Measurements from ENCODE around the gene TAC4.

Gene TAC4

DNA sequence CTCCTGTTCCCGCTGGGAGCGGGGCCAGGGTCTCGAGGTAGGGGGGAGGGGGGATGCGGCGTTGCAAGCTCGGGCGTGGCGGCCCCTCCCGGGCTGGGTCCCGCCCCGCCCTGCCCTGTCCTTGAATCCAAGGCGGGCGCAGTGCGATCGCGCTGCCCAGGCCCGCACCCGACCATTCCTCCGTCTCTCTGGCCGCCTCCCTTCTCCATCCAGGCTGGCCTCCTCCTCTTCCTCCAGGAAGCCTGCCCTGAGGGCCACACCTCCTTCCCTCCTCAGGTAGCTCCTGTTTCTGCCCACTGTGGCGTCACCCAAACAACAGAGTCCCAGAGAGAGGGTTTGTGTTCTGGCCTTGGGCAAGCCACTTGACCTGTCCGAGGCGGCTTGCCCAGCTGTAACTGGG, 43.0 kb upstream of the TAC4 start:
- H3K27ac ChIP-seq: no peak overlapping the region
- TF ChIP-seq ZFX (IDR thresholded peaks at IDR 0.05): no peak
- TF ChIP-seq, protein P1, sequence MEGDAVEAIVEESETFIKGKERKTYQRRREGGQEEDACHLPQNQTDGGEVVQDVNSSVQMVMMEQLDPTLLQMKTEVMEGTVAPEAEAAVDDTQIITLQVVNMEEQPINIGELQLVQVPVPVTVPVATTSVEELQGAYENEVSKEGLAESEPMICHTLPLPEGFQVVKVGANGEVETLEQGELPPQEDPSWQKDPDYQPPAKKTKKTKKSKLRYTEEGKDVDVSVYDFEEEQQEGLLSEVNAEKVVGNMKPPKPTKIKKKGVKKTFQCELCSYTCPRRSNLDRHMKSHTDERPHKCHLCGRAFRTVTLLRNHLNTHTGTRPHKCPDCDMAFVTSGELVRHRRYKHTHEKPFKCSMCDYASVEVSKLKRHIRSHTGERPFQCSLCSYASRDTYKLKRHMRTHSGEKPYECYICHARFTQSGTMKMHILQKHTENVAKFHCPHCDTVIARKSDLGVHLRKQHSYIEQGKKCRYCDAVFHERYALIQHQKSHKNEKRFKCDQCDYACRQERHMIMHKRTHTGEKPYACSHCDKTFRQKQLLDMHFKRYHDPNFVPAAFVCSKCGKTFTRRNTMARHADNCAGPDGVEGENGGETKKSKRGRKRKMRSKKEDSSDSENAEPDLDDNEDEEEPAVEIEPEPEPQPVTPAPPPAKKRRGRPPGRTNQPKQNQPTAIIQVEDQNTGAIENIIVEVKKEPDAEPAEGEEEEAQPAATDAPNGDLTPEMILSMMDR (conservative IDR thresholded peaks at IDR 0.05): no peak

DNA sequence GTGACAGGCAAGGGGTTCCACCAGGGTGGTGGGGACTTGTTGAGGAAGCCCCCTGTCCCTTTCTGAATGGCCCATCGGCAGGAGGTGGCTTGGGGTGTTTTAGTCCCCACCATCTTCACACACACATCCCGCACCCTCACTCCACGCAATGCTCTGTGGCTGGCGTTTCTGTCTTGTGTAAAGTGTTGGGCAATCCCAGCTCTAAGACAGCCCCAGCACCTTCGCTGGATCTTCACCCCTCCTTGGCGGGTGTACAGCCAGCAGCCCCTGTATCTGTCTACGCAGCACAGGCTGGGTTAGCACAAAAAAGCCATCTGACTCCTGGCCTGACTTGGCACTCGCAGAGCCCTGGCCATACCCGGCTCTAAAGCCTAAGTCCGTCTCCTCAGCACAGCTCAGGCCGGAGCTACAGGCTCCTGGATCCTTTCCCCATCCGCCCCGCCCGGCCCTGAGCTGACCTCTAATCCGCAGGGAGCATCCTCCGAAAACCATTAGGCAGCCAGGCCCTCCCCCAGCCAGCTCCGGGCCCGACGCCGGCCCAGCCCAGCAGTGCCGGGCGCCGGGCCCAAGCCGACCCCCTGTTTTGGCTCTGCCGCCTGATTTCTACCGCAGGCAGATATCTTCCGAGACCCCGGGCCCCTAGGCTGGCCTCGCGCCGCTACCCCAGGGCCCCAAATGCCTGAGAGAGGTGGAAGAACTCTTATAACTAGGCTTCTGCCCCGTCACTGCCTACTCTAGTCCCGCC, 42.4 kb upstream of the TAC4 start:
- TF ChIP-seq, protein P1 (conservative IDR thresholded peaks at IDR 0.05): no peak
- TF ChIP-seq ZFX (IDR thresholded peaks at IDR 0.05): no peak
- H3K27ac ChIP-seq: no peak overlapping the region

DNA sequence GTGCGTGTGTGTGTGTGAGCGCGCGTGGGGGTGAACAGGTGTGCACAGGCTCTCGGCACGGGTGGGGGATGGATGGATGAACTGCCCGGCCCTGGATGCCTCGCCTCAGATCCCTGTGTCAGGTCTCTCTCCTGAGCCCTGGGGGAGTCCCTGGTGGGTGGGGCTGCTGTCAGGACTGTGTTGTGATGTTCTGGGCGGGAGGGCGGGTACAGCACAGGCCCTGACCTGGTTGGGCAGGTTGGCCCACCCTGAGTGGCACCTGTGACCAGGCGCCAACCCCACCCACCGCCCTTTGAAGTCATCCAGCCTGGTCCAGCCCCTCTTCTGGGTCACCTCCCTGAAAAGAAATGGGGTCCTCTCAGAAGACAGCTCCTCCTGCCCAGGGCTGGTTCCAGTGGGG, 41.6 kb upstream of the TAC4 start:
- no peak overlapping the region for H3K27ac ChIP-seq
- no peak for TF ChIP-seq ZFX (IDR thresholded peaks at IDR 0.05)
- TF ChIP-seq, protein P1 (conservative IDR thresholded peaks at IDR 0.05): no peak

DNA sequence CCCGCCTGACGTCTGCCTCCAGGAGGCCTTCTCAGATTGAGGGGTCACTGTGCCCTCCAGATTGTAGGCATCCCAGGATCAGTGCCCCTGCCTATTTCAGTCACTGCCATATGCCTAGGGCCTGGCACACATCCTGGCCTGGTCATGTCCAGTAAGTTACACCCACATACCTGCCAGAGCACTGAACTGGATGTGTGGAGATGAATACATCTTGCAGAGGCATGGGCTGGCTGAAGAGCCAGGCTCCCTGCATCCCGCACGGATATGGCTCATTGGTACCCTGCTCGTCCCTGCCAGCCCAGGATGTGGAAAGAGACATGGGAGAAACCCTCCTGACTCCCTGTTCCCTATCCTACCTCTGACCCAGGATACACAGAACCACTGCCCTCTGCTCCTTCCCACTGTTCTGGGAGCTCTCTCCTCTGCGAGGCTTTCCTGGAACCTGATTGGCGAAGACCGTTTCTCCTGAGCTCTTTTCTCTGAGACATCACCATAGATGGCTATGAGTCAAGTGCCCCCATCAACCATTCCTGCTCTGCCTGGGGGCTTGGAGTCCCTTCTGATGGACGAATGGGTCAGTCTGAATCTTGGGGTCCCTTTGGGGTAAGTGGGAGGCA, 40.0 kb upstream of the TAC4 start:
- TF ChIP-seq, protein P1 (conservative IDR thresholded peaks at IDR 0.05): no peak
- TF ChIP-seq ZFX (IDR thresholded peaks at IDR 0.05): no peak
- peak overlapping the region; percentile 17 for H3K27ac ChIP-seq

DNA sequence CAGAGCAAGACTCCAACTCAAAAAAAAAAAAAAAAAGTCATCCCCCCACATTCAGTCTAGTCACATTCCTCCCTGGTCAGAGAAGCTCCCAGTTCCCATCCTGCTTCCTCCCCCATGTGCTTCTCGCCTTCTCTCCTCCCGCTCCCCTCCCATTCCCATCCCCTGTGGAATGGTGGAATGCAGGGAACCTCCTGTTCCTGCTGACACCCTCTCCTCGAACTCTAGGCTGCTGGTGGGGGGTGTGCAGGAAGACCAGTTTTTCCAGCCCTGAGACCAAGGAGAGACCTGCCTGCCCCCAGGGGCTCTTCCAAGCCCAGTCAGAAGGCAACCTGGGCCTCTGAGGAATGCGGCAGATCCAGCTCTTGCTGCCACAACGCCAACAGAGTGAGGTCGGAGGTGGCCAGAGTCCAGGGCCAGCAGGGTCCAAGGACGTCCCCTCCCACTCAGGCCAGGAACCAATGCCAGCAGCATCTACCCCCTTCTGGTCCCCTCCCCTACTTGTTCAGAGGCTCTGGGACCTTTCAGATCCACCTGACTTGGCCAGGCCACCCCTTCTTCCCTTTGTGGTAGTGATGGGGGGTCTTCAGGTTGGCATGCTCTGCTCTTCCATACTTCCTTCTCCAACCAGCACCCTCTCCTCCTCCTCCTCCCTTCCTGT, 39.3 kb upstream of the TAC4 start:
- H3K27ac ChIP-seq: peak overlapping the region; percentile 18
- TF ChIP-seq, protein P1 (conservative IDR thresholded peaks at IDR 0.05): no peak
- no peak for TF ChIP-seq ZFX (IDR thresholded peaks at IDR 0.05)

DNA sequence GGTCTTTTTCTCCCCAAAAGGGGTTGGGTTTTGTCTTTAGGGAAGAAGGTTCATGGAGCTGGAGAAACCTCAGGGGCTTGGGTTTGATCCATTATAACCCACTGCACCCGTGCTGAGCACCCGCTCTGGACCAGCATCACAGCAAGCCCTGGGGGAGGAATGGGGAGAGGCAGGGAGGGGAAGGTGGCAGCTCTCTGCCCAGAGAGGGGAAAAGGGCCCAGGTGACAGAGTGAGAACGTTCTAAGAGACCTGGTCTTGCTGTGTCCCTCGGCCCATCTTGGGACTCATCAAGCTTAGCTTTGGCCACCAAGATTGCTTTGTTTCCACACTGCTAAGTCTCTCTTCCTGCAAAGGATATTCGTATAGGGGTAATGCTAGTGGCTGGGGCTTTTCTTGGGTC, 38.2 kb upstream of the TAC4 start:
- H3K27ac ChIP-seq: peak overlapping the region; percentile 18
- TF ChIP-seq, protein P1 (conservative IDR thresholded peaks at IDR 0.05): no peak
- no peak for TF ChIP-seq ZFX (IDR thresholded peaks at IDR 0.05)

DNA sequence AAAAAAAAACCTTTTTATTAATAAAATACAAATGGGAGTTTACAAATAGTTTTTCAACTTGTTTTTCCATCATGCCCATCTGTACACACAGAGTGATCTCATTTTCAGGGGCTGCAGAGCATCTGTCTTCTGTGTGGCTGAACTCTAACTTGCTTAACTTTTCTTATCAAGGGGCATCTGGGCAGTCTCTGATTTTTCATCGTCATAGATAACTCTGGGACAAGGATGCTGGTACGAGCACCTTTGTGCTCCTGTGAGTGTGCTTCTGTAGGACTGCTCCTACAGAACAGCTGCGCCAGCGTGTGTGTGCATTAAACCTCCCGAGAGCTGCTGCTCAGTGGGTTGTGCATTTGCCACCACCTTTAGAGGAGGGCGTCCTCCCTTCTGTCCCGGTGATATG, 34.6 kb upstream of the TAC4 start:
- H3K27ac ChIP-seq: no peak overlapping the region
- no peak for TF ChIP-seq ZFX (IDR thresholded peaks at IDR 0.05)
- TF ChIP-seq, protein P1 (conservative IDR thresholded peaks at IDR 0.05): no peak

Data from C4-2B (cell line).